Esophagus muscularis mucosa (tissue), 2 donors: ENCODE measurements around the gene DNAJC2.

ENCODE experiments used
- POLR2A ChIP-seq: fragments of 450-650 bp; IDR thresholded peaks from one replicate; pipeline ENCODE4 v1.6.1; 2017; ENCODE audit warnings: antibody characterized with exemption, moderate library complexity, mild to moderate bottlenecking, low read depth
- POLR2AphosphoS5 ChIP-seq, 2 donors: sonication (generic); formaldehyde crosslinking; IDR thresholded peaks; one replicate each; pipeline ENCODE4 v1.6.1; 2017; ENCODE audit warnings: antibody characterized with exemption in 2 of 2

DNA sequence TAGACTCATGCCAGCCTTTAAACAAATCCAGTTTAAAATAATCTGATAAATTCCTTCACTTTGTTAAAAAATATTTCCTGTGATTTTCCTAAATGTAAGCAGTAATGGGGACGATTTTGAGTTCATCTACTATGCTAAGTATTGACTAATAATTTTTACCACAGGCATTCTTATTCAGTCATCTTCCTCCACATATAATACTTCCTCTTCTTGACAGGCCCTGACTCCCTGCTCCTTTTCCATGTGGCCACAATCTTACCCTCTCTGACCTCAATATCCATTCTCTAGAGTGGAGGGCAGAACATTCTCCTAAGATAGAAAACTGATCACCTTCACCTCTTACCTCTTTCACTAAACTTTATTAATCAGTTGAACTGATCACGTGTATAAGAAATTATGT lies 7.8 kb downstream of the DNAJC2 start:
- no peak for TF ChIP-seq POLR2AphosphoS5 (IDR thresholded peaks at IDR 0.05)
- no peak for TF ChIP-seq POLR2A
